ENCODE measurements around the gene ZNF480. TPM values are rescaled to one million over a fixed set of nuclear protein-coding genes. Genes with fewer than 3 reads are reported as not detected.
"Not testable (repeated sequence)": the region's sequence is repeated elsewhere in the genome, so short reads cannot be mapped to it uniquely, and the experiment has no call there.

Gene ZNF480
- total RNA-seq (10 to 100 TPM in 8 of 9 donors, 1 to 10 TPM in 1; 9.8 to 20.2 (median 13.3) TPM), polyA plus RNA-seq (10 to 100 TPM; 10.3 to 16.3 TPM)
- long read RNA-seq, donor 1, full-length matches to known transcripts, result 3 of 5 reads
- long read RNA-seq, donor 1, partial matches to known transcripts, result 0 of 5 reads
- long read RNA-seq, donor 1, other reads (novel, unspliced or antisense), result 2 of 5 reads
- long read RNA-seq, donor 2, full-length matches to known transcripts, result 9 of 12 reads
- long read RNA-seq, donor 2, partial matches to known transcripts, result 0 of 12 reads
- long read RNA-seq, donor 2, other reads (novel, unspliced or antisense), result 3 of 12 reads
- long read RNA-seq, donor 3, full-length matches to known transcripts, result 4 of 11 reads
- long read RNA-seq, donor 3, partial matches to known transcripts, result 1 of 11 reads
- long read RNA-seq, donor 3, other reads (novel, unspliced or antisense), result 6 of 11 reads

GRCh38 chr19:52296773-52297600 lies at the start of gene ZNF480:
Gene ZNF480, plus strand, starts transcription at chr19:52297169. Its CDS starts 3,244 bp downstream, at chr19:52300413.
- TF ChIP-seq CTCF (IDR thresholded peaks at IDR 0.05) (peak in 2 of 12 donors; percentile 6 to 16), POLR2A (IDR thresholded peaks at IDR 0.05) (peak in 1 of 2 donors; percentile 48)
- Histone ChIP-seq H3K27me3 (no peaks in the 10 kb centered on the region), H3K4me1 (peaks cover 0 to 18% (median 11%) of the 10 kb centered on the region in 12 donors), H3K36me3 (peaks cover 0 to 40% (median 24%) of the 10 kb centered on the region in 9 donors), H3K27ac (peak within 1 kb of the TSS; percentile 85 to 98 (median 94)), H3K9me3 (peaks cover 0 to 7% (median 0%) of the 10 kb centered on the region in 12 donors), H3K4me3 (peak within 1 kb of the TSS; percentile 42 to 98 (median 86))
- DNase-seq (peak; percentile 81 to 94 (median 88)), ATAC-seq (peak; percentile 75 to 90 (median 88))
- intact Hi-C loops (cut with DNase I), result loop anchor here in 5 of 10 donors (2.0 to 5.0 kb wide), 3 partner anchors 28 to 40 kb away; partner anchors contain the start of genes ZNF766 (in 3 of the 5) and ZNF610 (in 2 of the 5)
- WGBS, 4 donors, result 0 to 1% (median 1%) methylated on average over 14 to 66 of the region's 75 CpGs

GRCh38 chr19:52248241-52248640 lies 48.7 kb upstream of the ZNF480 start:
- 8 to 12% (median 9%) methylated on average over 6 of the region's 6 CpGs for WGBS, 4 donors
- H3K4me3 ChIP-seq, result no peak overlapping the region
- H3K27me3 ChIP-seq, result no peaks in the 10 kb centered on the region
- no peaks in the 10 kb centered on the region for H3K9me3 ChIP-seq
- no peak overlapping the region for H3K27ac ChIP-seq
- intact Hi-C loops (cut with DNase I), result loop anchor here in 5 of 10 donors (2.0 to 10.0 kb wide), 3 partner anchors 497 to 501 kb away; no protein-coding TSS in a partner anchor
- peak; percentile 35 to 64 (median 55) for DNase-seq
- H3K36me3 ChIP-seq, result no peaks in the 10 kb centered on the region
- no peaks in the 10 kb centered on the region for H3K4me1 ChIP-seq
- peak; percentile 34 to 62 (median 44) for TF ChIP-seq CTCF (IDR thresholded peaks at IDR 0.05)
- TF ChIP-seq POLR2A (IDR thresholded peaks at IDR 0.05), result no peak
- peak in 3 of 4 donors; percentile 66 to 80 (median 71) for ATAC-seq

GRCh38 chr19:52258426-52258825 lies 38.5 kb upstream of the ZNF480 start:
- DNase-seq (no peak), ATAC-seq (no peak)
- no peak overlapping the region for H3K4me3 ChIP-seq
- WGBS, 4 donors, result 95 to 97% (median 96%) methylated on average over 5 of the region's 5 CpGs
- H3K9me3 ChIP-seq, result no peaks in the 10 kb centered on the region
- no peak for TF ChIP-seq POLR2A (IDR thresholded peaks at IDR 0.05)
- TF ChIP-seq CTCF (IDR thresholded peaks at IDR 0.05), result no peak
- intact Hi-C loops (cut with DNase I), result loop anchor here in 1 of 10 donors (10.0 kb wide), 1 partner anchor 486 kb away; no protein-coding TSS in a partner anchor
- H3K36me3 ChIP-seq, result no peaks in the 10 kb centered on the region
- H3K4me1 ChIP-seq, result no peaks in the 10 kb centered on the region
- no peaks in the 10 kb centered on the region for H3K27me3 ChIP-seq
- no peak overlapping the region for H3K27ac ChIP-seq

- ATAC-seq; H3K27me3 ChIP-seq; intact Hi-C loops (cut with DNase I); H3K36me3 ChIP-seq; H3K27ac ChIP-seq; H3K4me3 ChIP-seq; H3K9me3 ChIP-seq; DNase-seq: not testable (repeated sequence)
- 93 to 95% (median 94%) methylated on average over 6 of the region's 6 CpGs for WGBS, 4 donors
- peaks cover 0 to 11% (median 6%) of the 10 kb centered on the region in 12 donors for H3K4me1 ChIP-seq
These were observed 31.4 kb upstream of the ZNF480 start for GRCh38 chr19:52265556-52265955.
